GM18505 (cell line): Measurements from ENCODE around the gene ZNHIT6.

Source experiments
- ATAC-seq: cut with Tn5 transposase; IDR thresholded peaks from one replicate; pipeline ENCODE4 v1.9.1; 2021; ENCODE audit not compliant: unreplicated experiment
- POLR2A ChIP-seq: IDR thresholded peaks from 4 replicates; pipeline ENCODE4 v1.6.1; 2011; ENCODE audit warnings: borderline replicate concordance; ENCODE audit not compliant: insufficient read depth, insufficient read length; ENCODE audit errors: extremely low read depth

ZNHIT6 gene

DNA sequence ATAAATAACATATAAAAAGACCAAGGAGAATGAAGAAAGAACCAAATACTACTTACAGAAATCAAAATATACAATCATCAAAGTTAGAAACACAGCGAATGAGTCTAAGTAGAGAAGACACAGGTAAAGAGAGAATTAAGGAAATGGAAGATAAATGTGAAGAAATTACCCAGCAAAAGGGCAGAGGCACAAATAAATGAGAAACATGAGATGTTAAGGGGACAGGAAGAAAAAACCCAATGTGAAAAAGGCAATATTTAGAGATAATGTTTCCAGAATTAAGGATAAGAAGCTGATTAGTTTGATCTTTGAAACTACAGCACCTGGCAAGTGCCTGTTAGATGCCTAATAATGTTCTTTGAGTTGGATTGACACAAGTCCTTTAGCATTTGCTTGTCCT lies 86.8 kb downstream of the ZNHIT6 start:
- no peak for TF ChIP-seq POLR2A

DNA sequence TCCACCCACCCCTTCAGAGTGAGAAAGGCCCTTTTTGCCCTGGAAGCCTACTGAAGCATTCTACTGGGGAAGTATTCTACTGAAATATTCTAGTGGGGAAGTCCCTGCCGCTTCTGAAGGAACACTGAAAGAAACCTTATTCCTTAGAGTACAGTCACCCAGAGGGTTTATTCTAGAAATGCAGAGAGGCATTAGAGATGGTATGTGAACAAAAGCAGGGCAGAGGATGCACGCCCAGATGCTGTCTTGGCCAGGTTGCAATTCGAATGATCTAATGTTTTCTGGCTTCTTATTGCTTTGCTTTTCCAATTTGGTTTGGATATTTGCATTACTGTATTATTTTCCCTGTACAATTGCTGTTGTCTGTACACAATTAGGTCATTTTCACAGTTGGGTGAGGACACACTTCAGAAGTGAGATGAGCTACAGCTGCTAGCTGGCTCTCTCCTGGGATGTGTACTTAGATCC lies 90.6 kb downstream of the ZNHIT6 start:
- no peak for TF ChIP-seq POLR2A
- ATAC-seq: no peak

More for the DNA sequence above, 86.8 kb downstream of the ZNHIT6 start:
- ATAC-seq: no peak

DNA sequence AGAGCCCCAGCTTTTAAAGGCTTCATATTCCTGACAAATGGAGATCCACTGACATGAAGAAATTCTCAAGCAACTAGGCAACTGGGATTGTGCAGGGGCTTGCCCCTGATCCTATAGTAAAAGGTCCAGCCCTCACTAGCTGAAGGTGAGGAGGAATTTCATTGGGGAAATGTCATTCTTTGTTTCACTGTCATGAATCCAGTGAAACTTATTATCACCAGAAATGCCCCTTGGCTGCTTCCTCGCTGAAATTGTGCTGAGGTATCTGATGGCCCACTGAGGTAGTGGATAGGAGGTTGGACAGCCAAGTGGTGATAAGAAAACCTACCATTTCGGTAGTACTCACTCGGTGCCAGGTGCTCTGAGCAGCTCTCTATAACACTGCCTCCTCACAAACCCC lies 91.5 kb downstream of the ZNHIT6 start:
- ATAC-seq: no peak
- TF ChIP-seq POLR2A: no peak

DNA sequence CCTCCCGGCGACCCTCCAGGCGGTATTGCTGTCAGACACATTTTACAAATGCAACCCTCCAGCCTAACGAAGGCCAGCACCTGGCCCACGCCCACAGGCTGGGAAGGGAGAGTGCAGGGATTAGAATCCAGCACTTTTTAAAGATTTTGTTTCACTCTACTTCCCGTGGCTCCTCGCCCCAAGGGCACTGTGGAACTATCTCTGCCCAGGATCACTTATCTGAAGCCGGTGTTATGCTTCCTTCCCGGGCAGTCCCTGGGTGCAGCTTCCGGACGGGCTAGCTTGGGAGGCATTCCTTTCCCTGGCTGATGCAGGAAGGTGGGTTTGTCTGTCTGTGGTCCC lies 91.9 kb downstream of the ZNHIT6 start:
- ATAC-seq: no peak
- no peak for TF ChIP-seq POLR2A

DNA sequence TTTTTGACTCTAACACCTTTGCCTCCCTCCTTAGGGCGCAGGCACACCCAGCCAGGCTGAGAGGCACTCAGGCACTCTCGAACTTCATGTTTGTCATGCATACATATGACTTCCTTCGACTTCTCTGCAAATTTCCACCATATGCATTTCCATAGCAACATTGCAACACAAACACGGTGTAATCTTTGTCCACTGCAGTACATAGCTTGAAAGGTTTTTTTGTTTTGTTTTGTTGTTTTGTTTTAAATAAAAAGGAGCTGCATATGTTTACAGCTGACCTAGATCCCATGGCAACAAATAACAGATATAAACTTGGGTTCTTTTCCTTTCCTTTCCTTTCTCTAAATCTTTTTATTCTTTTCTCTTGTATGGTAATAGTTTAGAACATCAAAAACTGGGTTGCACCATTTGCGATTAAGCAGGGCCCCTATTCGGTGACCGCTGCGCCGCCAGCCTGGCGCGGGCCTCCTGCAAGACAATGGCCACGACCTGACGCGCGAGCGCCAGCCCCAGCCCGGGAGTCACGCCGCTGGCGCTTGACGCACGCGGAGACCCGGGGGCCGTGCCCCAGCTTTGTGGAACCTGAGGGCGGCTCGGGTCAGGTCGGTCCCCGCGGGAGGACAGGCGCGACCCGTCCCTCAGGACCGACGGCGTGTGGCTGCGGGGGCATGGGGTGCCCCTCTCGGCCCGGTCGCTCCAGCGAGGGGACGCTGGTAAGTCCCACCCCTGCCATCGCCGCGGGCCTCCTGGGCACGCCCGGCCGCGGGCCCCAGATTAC lies 92.5 kb downstream of the ZNHIT6 start:
- no peak for ATAC-seq
- TF ChIP-seq POLR2A: no peak

DNA sequence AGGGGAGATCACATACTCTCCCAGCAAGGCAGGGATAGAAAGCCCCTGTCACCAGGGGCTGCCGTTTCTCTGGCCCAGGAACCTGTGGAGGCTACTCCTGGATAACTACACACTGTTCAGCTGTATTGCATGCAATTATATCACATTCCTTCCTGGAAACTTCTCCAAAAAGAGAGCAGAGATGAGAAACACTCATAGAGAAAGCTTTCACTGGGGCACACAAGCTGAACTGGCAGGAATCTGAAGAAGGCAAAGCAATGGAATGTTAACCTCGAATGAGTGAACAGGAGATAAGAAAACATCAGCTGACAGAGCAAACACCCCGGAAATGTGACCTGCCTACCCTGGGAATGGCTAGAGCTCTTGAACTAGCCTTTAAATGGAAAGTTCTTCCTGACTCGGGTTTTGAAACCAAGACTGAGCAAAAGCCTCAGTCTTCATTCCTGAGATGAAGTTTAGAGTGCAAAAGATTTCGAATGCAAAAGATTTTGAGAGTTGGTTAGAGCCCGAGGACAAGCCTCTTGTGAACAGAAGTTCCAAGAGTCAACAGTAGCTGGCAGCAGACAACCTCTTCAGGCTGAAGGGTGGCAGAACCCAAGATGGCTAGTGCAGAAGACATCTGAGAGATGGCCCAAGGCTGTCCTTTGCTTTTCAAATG lies 95.4 kb downstream of the ZNHIT6 start:
- TF ChIP-seq POLR2A: no peak
- no peak for ATAC-seq

DNA sequence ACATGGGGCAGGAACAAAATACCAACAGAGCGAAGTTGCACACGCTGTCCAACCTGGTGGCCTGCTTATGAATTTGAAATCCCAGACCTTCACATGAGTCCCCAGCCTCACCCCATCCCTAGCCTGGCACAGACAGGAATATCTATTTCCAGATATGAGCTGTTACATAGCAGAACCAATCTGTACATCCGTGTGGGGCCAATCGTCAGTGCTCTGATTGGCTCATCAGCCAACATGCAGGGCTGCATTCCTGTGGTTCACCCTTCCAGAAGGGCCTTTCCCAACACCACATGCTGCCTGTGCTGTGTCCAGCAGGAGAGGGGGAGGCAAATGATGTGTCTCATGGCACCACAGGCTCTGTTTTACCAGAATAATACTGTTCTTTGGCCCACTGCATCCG lies 96.4 kb downstream of the ZNHIT6 start:
- no peak for TF ChIP-seq POLR2A
- ATAC-seq: no peak

DNA sequence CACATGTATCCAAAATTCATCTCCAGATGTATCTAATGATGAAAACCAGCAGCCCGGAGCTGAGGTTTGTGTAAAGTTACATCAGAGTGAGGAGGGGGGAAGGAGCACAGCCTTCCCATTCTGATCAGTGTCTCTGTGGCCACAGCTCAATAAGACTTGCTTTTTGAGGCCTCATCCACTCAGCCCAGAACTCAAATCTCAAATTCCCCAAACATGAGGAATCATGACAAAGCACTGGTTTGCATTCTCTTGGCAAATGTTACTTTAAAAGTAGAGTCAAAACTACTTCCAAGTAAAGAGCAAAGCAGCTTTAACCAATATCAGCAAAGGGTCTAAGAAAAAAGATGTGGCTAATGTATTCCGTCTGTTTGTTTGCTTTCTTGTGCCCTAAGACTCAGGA lies 96.8 kb downstream of the ZNHIT6 start:
- no peak for TF ChIP-seq POLR2A
- ATAC-seq: no peak

DNA sequence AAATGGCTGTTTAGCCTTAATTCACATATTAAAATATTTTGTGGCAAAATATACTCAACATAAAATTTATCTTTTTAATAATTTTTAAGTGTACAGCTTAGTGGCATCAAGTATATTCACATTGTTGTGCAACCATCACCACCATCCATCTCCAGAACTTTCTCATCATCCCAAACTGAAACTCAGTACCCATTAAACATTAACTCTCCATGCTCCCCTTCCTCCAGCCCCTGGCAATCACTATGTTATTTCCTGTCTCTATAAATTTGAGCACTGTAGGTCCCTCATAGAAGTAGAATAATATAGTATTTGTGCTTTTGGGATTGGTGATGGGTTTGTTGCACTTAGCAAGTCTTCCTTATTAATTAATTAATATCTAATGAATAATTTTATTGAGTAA lies 98.3 kb downstream of the ZNHIT6 start:
- no peak for ATAC-seq

DNA sequence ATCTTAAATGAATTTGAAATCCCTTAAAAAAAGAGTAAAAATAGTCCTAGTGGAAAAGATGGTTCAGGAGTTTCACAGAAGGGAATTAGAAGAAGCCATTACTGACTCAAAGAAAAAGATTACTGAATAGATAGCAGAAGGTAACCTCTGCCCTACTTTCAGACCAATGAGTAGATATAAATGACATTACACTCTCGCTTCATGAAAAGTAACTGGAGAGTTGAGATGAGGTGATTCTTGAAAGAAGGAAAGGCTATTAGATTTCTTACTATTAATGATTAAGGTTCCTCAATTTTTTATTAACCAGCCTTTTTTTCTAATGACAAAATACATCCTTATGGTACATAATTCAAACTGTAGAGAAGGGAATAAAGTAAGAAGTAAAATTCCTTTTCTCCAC lies 99.4 kb downstream of the ZNHIT6 start:
- no peak for ATAC-seq

More for the DNA sequence above, 98.3 kb downstream of the ZNHIT6 start:
- no peak for TF ChIP-seq POLR2A

DNA sequence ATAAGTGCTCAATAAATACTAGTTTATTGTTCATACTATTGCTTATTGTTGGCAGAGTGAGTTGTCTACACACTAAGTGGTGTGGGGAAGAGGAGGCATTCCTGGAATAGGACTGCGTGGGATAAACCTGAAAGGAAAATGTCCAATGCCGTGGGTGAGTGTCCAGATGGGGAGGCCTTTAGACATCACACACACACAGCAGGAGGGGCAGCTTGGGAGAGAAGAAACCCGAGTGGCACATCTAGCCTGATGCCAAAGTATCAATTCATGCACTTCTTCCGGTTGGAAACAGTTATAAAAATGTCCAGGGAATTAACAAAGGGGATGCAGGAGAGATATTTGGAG lies 100.3 kb downstream of the ZNHIT6 start:
- no peak for ATAC-seq
- no peak for TF ChIP-seq POLR2A

More for the DNA sequence above, 99.4 kb downstream of the ZNHIT6 start:
- no peak for TF ChIP-seq POLR2A

DNA sequence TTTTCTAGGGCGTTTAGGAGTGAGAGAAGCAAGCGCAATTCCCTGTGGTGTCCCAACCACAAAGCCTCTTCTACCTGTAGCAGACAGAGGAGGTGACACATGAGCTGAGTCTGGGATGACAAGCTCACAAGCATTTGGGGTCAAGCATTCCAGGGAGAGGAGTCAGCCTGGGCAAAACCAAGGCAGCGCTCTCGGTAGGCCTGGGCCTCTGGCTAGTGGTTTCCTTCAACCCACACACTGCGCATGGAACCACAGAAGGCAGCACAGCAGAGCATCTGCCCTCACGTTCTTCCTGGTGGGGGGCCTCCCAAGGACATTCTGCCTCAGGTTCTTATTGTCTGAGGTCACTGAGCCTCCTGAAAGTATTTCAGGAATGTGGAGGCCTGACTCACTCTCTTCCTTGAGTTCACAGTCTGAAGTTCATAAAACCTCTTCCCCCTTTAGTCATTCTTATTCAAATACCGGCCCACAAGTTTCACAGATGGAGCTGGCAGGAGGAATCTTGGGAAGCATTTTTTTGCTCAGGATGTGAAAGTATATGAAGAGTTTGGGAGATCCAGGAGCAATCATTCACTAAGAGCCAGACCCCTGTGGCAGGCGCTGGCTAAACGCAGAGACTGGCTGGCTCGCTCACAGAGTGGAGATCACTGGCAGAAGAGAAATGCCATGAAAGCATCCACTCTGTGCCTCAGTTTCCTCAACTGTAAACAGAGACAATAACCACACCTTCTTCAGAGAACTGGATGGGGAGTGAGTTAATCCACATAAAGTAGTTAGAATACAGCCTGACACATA lies 100.9 kb downstream of the ZNHIT6 start:
- ATAC-seq: no peak
- TF ChIP-seq POLR2A: no peak

DNA sequence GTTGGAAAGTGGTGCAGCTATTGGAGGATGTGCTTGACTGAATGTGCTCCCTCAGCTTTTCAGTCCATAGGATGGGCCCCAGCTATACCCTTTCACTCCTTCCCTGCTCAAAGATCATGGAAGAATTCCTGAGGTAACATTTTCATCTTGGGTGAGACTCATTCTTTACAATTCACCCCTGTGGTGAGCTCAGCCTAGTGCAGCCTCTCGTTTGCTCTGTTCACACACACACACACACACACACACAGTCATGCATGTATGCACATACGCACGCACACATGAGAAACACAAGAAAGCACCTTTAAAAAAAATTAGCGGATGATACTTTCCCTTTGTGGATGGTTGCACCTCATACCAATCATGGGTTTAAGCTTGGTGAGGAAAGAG lies 101.8 kb downstream of the ZNHIT6 start:
- TF ChIP-seq POLR2A: no peak
- ATAC-seq: no peak
